ENCODE results near the gene KCNJ10. TPM values are rescaled to one million over a fixed set of nuclear protein-coding genes. Genes with fewer than 3 reads are reported as not detected.

KCNJ10 gene
- total RNA-seq, 1 experiment from 2014 or later = 1.4 TPM

GRCh38 chr1:160049101-160049500 is 20.9 kb downstream of the KCNJ10 start (continued):
- no peak for TF ChIP-seq SMAD3 (CRISPR knock-in tag; IDR thresholded peaks at IDR 0.05; ENCODE audit: borderline replicate concordance)
- TF ChIP-seq ZNF423 (CRISPR knock-in tag; IDR thresholded peaks at IDR 0.05) = no peak
- no peak for TF ChIP-seq ZSCAN18 (CRISPR knock-in tag; IDR thresholded peaks at IDR 0.05)
- no peak for TF ChIP-seq SOX15 (CRISPR knock-in tag; IDR thresholded peaks at IDR 0.05)
- no peak for TF ChIP-seq ZNF281 (CRISPR knock-in tag; IDR thresholded peaks at IDR 0.05)
- no peak for TF ChIP-seq ZBTB43 (CRISPR knock-in tag; IDR thresholded peaks at IDR 0.05)

GRCh38 chr1:160048335-160048734 is 21.6 kb downstream of the KCNJ10 start:
- Mint-ChIP-seq H3K4me3 (no peak overlapping the region), H3K36me3 (no peaks in the 10 kb centered on the region), H3K27me3 (ENCODE audit: low read depth) (peaks cover 19% of the 10 kb centered on the region), H3K9me3 (no peaks in the 10 kb centered on the region), H3K4me1 (peaks cover 30% of the 10 kb centered on the region), H3K27ac (no peak overlapping the region)
- POLR2A ChIA-PET = interaction anchor here (0.6 kb wide), 1 partner anchor 9 kb away, joined by 3 read pairs; no protein-coding TSS in a partner anchor
- no peak for TF ChIP-seq CTCF (IDR thresholded peaks at IDR 0.05)
- no peak for TF ChIP-seq ERG (CRISPR knock-in tag; IDR thresholded peaks at IDR 0.05)
- no peak for TF ChIP-seq SP1 (CRISPR knock-in tag; conservative IDR thresholded peaks at IDR 0.05)
- TF ChIP-seq ATF6 (CRISPR knock-in tag; IDR thresholded peaks at IDR 0.05) = no peak
- no peak for TF ChIP-seq ELF4 (CRISPR knock-in tag; IDR thresholded peaks at IDR 0.05; ENCODE audit: low read depth)
- TF ChIP-seq ZNF512 (CRISPR knock-in tag; IDR thresholded peaks at IDR 0.05; ENCODE audit: borderline replicate concordance) = no peak
- no peak for TF ChIP-seq ZNF416 (CRISPR knock-in tag; IDR thresholded peaks at IDR 0.05)
- no peak for TF ChIP-seq ATF1 (CRISPR knock-in tag; IDR thresholded peaks at IDR 0.05)
- DNase-seq (ENCODE audit: low spot score) (no peak), ATAC-seq (no peak)
- CTCF ChIA-PET = interaction anchor here (0.6 to 31.0 kb wide), 5 partner anchors 9 to 392 kb away, joined by 3 to 978 read pairs (median 7); partner anchors contain the start of genes KCNJ10 and KCNJ9

Measured in WTC11 (cell line).